ENCODE data around the gene SNX22.

Gene SNX22

GRCh38 chr15:64131547-64131946, 20.0 kb upstream of the SNX22 start:
- no peak overlapping the region for H3K27ac ChIP-seq (ENCODE audit: extremely low read depth, low read depth, low read length)
- H3K36me3 ChIP-seq (ENCODE audit: control insufficient read depth in 2 of 2, insufficient read depth in 1 of 2, low read length in 2 of 2), result peaks cover 10 to 89% of the 10 kb centered on the region in 2 experiments
- TF ChIP-seq ZNF692 (tag by site-specific recombination; IDR thresholded peaks at IDR 0.05) (no peak), ZNF23 (tag by site-specific recombination; IDR thresholded peaks at IDR 0.05; ENCODE audit: borderline replicate concordance) (no peak), ZBTB1 (tag by site-specific recombination; IDR thresholded peaks at IDR 0.05) (no peak), ZNF324 (tag by site-specific recombination; IDR thresholded peaks at IDR 0.05) (no peak), ZNF585B (tag by site-specific recombination; IDR thresholded peaks at IDR 0.05) (no peak), ZNF664 (tag by site-specific recombination; IDR thresholded peaks at IDR 0.05) (no peak), ZNF248 (tag by site-specific recombination; IDR thresholded peaks at IDR 0.05) (no peak), ZFP41 (tag by site-specific recombination; IDR thresholded peaks at IDR 0.05; ENCODE audit: borderline replicate concordance) (no peak), BCL11B (tag by site-specific recombination; IDR thresholded peaks at IDR 0.05; ENCODE audit: low read depth) (no peak), KLF17 (tag by site-specific recombination; IDR thresholded peaks at IDR 0.05) (no peak), PRDM10 (tag by site-specific recombination; IDR thresholded peaks at IDR 0.05) (no peak), ZBTB8A (tag by site-specific recombination; IDR thresholded peaks at IDR 0.05) (no peak), ZIC2 (tag by site-specific recombination; IDR thresholded peaks at IDR 0.05) (no peak), YY2 (tag by site-specific recombination; IDR thresholded peaks at IDR 0.05) (no peak), TRIM28 (IDR thresholded peaks at IDR 0.05; ENCODE audit: borderline replicate concordance, low read length) (no peak), ZNF529 (tag by site-specific recombination; IDR thresholded peaks at IDR 0.05; ENCODE audit: insufficient replicate concordance) (no peak), ZBTB48 (tag by site-specific recombination; IDR thresholded peaks at IDR 0.05) (no peak), ZNF549 (tag by site-specific recombination; IDR thresholded peaks at IDR 0.05) (no peak)
- no peaks in the 10 kb centered on the region for H3K9me3 ChIP-seq (ENCODE audit: control insufficient read depth, insufficient read depth, low read depth, low read length)
- no peaks in the 10 kb centered on the region for H3K4me1 ChIP-seq (ENCODE audit: control insufficient read depth, insufficient read depth, low read length)
- H3K4me3 ChIP-seq (ENCODE audit: low read depth, low read length), result no peak overlapping the region
- ChIA-PET CTCF (no interaction called here), POLR2A (interaction anchor here (1.1 kb wide), 1 partner anchor 18 kb away, joined by 4 read pairs; no protein-coding TSS in a partner anchor)

- no peak overlapping the region for H3K27ac ChIP-seq (ENCODE audit: extremely low read depth, low read depth, low read length)
- H3K4me3 ChIP-seq (ENCODE audit: low read depth, low read length), result no peak overlapping the region
- peaks cover 3 to 90% of the 10 kb centered on the region in 2 experiments for H3K36me3 ChIP-seq (ENCODE audit: control insufficient read depth in 2 of 2, insufficient read depth in 1 of 2, low read length in 2 of 2)
- ChIA-PET POLR2A (interaction anchor here (1.1 kb wide), 1 partner anchor 17 kb away, joined by 4 read pairs; no protein-coding TSS in a partner anchor), CTCF (no interaction called here)
- H3K4me1 ChIP-seq (ENCODE audit: control insufficient read depth, insufficient read depth, low read length), result no peaks in the 10 kb centered on the region
- no peaks in the 10 kb centered on the region for H3K9me3 ChIP-seq (ENCODE audit: control insufficient read depth, insufficient read depth, low read depth, low read length)
- TF ChIP-seq ZNF266 (tag by site-specific recombination; IDR thresholded peaks at IDR 0.05; ENCODE audit: low read depth), result no peak
- TF ChIP-seq ZNF18 (tag by site-specific recombination; IDR thresholded peaks at IDR 0.05), result no peak
- no peak for TF ChIP-seq GLI2 (tag by site-specific recombination; IDR thresholded peaks at IDR 0.05; ENCODE audit: borderline replicate concordance, low read depth)
- no peak for TF ChIP-seq MZF1 (tag by site-specific recombination; IDR thresholded peaks at IDR 0.05; ENCODE audit: borderline replicate concordance)
- TF ChIP-seq ZNF600 (tag by site-specific recombination; IDR thresholded peaks at IDR 0.05), result no peak
- no peak for TF ChIP-seq BCL11B (tag by site-specific recombination; IDR thresholded peaks at IDR 0.05; ENCODE audit: low read depth)
- no peak for TF ChIP-seq REPIN1 (tag by site-specific recombination; IDR thresholded peaks at IDR 0.05; ENCODE audit: low read depth)
- TF ChIP-seq TRIM28 (IDR thresholded peaks at IDR 0.05; ENCODE audit: borderline replicate concordance, low read length), result no peak
- no peak for TF ChIP-seq ZNF302 (tag by site-specific recombination; IDR thresholded peaks at IDR 0.05; ENCODE audit: low read depth)
- TF ChIP-seq ZSCAN18 (tag by site-specific recombination; IDR thresholded peaks at IDR 0.05), result no peak
- TF ChIP-seq ZNF529 (tag by site-specific recombination; IDR thresholded peaks at IDR 0.05; ENCODE audit: insufficient replicate concordance), result no peak
These were observed 19.3 kb upstream of the SNX22 start for GRCh38 chr15:64132217-64132616.
